Liver (tissue), 3 donors: Measurements from ENCODE around the gene AGPAT4.

Experiments used
- CTCF ChIP-seq: fragments of 150-350 bp; IDR thresholded peaks from 2 replicates; pipeline ENCODE4 v1.5.1; 2017; ENCODE audit warnings: improper control_type of control experiment, low read depth, low read length; ENCODE audit not compliant: missing input control
- FOXA2 ChIP-seq: IDR thresholded peaks from 2 replicates; pipeline ENCODE4 v1.6.1; 2016; ENCODE audit warnings: antibody characterized with exemption
- RAD21 ChIP-seq, 2 donors: IDR thresholded peaks; 2 replicates each; pipeline ENCODE4 v1.6.1; 2016; ENCODE audit warnings: antibody characterized with exemption in 2 of 2, mild to moderate bottlenecking in 2 of 2
- donor health status: healthy.
- donor health status: healthy.

GRCh38 chr6:161232467-161232866, 41.4 kb downstream of the AGPAT4 start:
- no peak for TF ChIP-seq FOXA2
- TF ChIP-seq CTCF: no peak
- no peak for TF ChIP-seq RAD21 (IDR thresholded peaks at IDR 0.05)
